OCI-LY7 (cell line): ENCODE results near the gene JCAD. TPM values are rescaled to one million over a fixed set of nuclear protein-coding genes. Genes with fewer than 3 reads are reported as not detected.

Experiments
- BruUV-seq: library from RNA; stranded (reverse); fragments of 400-500 nt; replicated peaks from 2 replicates; lab custom pipeline; 2021; lab: Mats Ljungman, UMichigan
- CTCF ChIA-PET: fragments of 300-600 bp; sonication (Branson Sonifier 250); formaldehyde crosslinking; loops from one replicate; lab custom pipeline; 2022; ENCODE audit warnings: antibody characterized with exemption; ENCODE audit not compliant: unreplicated experiment; lab: Charles Lee
- POLR2A ChIA-PET: fragments of 300-600 bp; sonication (Branson Sonifier 250); formaldehyde crosslinking; loops from one replicate; lab custom pipeline; 2022; ENCODE audit warnings: antibody characterized with exemption; lab: Charles Lee
- DNase-seq: peaks from one replicate; pipeline ENCODE4 v3.0.0-alpha.2; 2015; ENCODE audit warnings: low spot score
- H2AFZ ChIP-seq: fragments of 200-600 bp; sonication (generic), shearing (Covaris generic); 2 replicates; pipeline ENCODE4 v1.6.1; 2014; ENCODE audit warnings: mild to moderate bottlenecking, antibody characterized with exemption, low read length, moderate library complexity
- H3K27ac ChIP-seq: fragments of 200-600 bp; sonication (generic); 2 replicates; pipeline ENCODE4 v1.5.1; 2014; ENCODE audit warnings: mixed run types, low read depth, mild to moderate bottlenecking, moderate library complexity, low read length, inconsistent platforms; ENCODE audit not compliant: poor library complexity, severe bottlenecking
- H3K36me3 ChIP-seq: fragments of 200-600 bp; sonication (generic); 2 replicates; pipeline ENCODE4 v1.6.1; 2014; ENCODE audit warnings: mild to moderate bottlenecking, antibody characterized with exemption, low read length, moderate library complexity, mixed read lengths; ENCODE audit not compliant: insufficient read depth
- H3K4me1 ChIP-seq: fragments of 200-600 bp; sonication (generic); 2 replicates; pipeline ENCODE4 v1.5.1; 2014; ENCODE audit warnings: mild to moderate bottlenecking, low read length; ENCODE audit not compliant: insufficient read depth, poor library complexity, severe bottlenecking
- H3K4me2 ChIP-seq: fragments of 200-600 bp; sonication (generic); 2 replicates; pipeline ENCODE4 v1.6.1; 2014; ENCODE audit warnings: mild to moderate bottlenecking, low read length
- H3K4me3 ChIP-seq: fragments of 200-600 bp; sonication (generic); 2 replicates; pipeline ENCODE4 v1.5.1; 2014; ENCODE audit warnings: mild to moderate bottlenecking, low read depth, low read length; ENCODE audit not compliant: poor library complexity, severe bottlenecking
- H3K79me2 ChIP-seq: fragments of 200-600 bp; sonication (generic); 2 replicates; pipeline ENCODE4 v1.6.1; 2016; ENCODE audit warnings: low read depth, mild to moderate bottlenecking, low read length, moderate library complexity, mixed read lengths; ENCODE audit not compliant: insufficient read depth
- H3K9me2 ChIP-seq: fragments of 200-600 bp; sonication (generic); 2 replicates; pipeline ENCODE4 v1.6.1; 2016; ENCODE audit warnings: mild to moderate bottlenecking, low read length, mixed read lengths; ENCODE audit not compliant: insufficient read depth
- H3K9me3 ChIP-seq: fragments of 200-600 bp; sonication (generic); 2 replicates; pipeline ENCODE4 v1.6.1; 2014; ENCODE audit warnings: mild to moderate bottlenecking, mixed run types, low read length, mixed read lengths
- H4K20me1 ChIP-seq: fragments of 200-600 bp; sonication (generic); 2 replicates; pipeline ENCODE4 v1.6.1; 2014; ENCODE audit warnings: mild to moderate bottlenecking, antibody characterized with exemption, low read length, moderate library complexity, mixed read lengths; ENCODE audit not compliant: insufficient read depth
- CTCF ChIP-seq: fragments of 200-600 bp; sonication (generic); conservative IDR thresholded peaks from 2 replicates; pipeline ENCODE4 v1.5.1; 2014; ENCODE audit warnings: mild to moderate bottlenecking, antibody characterized with exemption, low read length, moderate library complexity, mixed read lengths
- EZH2phosphoT487 ChIP-seq: fragments of 200-600 bp; sonication (generic); IDR thresholded peaks from 2 replicates; pipeline ENCODE4 v1.6.1; 2018; ENCODE audit warnings: low read depth, borderline replicate concordance, mild to moderate bottlenecking, mixed run types, antibody characterized with exemption, low read length, moderate library complexity, mixed read lengths
- intact Hi-C: fragments of 100-400 bp; cut with micrococcal nuclease; formaldehyde crosslinking; loops from one replicate; pipeline ENCODE4 v1.10.0; 2022; ENCODE audit not compliant: unreplicated experiment
- total RNA-seq, 2 experiments: library from RNA; depleted of rRNA in 1 of 2; stranded (reverse); fragments of >200 nt in 1 of 2; shearing (Covaris generic) in 1 of 2; gene quantifications; 2 replicates each; pipeline ENCODE4 v1.2.3, GENCODE V29; 2014 to 2022

JCAD gene
- total RNA-seq, 2 experiments from 2014 or later, result not detected

GRCh38 chr10:30052062-30052461 is 7.3 kb downstream of the JCAD start:
- no peak overlapping the region for H2AFZ ChIP-seq
- H3K4me1 ChIP-seq, result no peaks in the 10 kb centered on the region
- H3K27ac ChIP-seq, result no peak overlapping the region
- H3K4me2 ChIP-seq, result no peak overlapping the region
- no peaks in the 10 kb centered on the region for H3K9me2 ChIP-seq
- no TSS peak for BruUV-seq
- H3K79me2 ChIP-seq, result no peaks in the 10 kb centered on the region
- DNase-seq, result no peak
- H3K4me3 ChIP-seq, result no peak overlapping the region
- intact Hi-C loops, result no loop called here
- no peaks in the 10 kb centered on the region for H3K9me3 ChIP-seq
- ChIA-PET POLR2A (no interaction called here), CTCF (no interaction called here)
- no peaks in the 10 kb centered on the region for H4K20me1 ChIP-seq
- H3K36me3 ChIP-seq, result no peaks in the 10 kb centered on the region
- no peak for TF ChIP-seq EZH2phosphoT487
- no peak for TF ChIP-seq CTCF

GRCh38 chr10:30051220-30051619 is 8.2 kb downstream of the JCAD start:
- no peak for DNase-seq
- no peak for TF ChIP-seq CTCF
- TF ChIP-seq EZH2phosphoT487, result no peak
- H3K4me2 ChIP-seq, result no peak overlapping the region
- no peaks in the 10 kb centered on the region for H3K9me2 ChIP-seq
- CTCF ChIA-PET, result no interaction called here
- no peak overlapping the region for H3K27ac ChIP-seq
- intact Hi-C loops, result no loop called here
- POLR2A ChIA-PET, result no interaction called here
- H3K9me3 ChIP-seq, result no peaks in the 10 kb centered on the region
- BruUV-seq, result no TSS peak
- no peak overlapping the region for H3K4me3 ChIP-seq
- H2AFZ ChIP-seq, result no peak overlapping the region
- no peaks in the 10 kb centered on the region for H3K79me2 ChIP-seq
- H4K20me1 ChIP-seq, result no peaks in the 10 kb centered on the region
- H3K36me3 ChIP-seq, result no peaks in the 10 kb centered on the region
- no peaks in the 10 kb centered on the region for H3K4me1 ChIP-seq

GRCh38 chr10:30050411-30050810 is 9.0 kb downstream of the JCAD start:
- H3K9me2 ChIP-seq, result no peaks in the 10 kb centered on the region
- H3K27ac ChIP-seq, result no peak overlapping the region
- no TSS peak for BruUV-seq
- H4K20me1 ChIP-seq, result no peaks in the 10 kb centered on the region
- no peaks in the 10 kb centered on the region for H3K79me2 ChIP-seq
- DNase-seq, result no peak
- POLR2A ChIA-PET, result no interaction called here
- H3K4me1 ChIP-seq, result no peaks in the 10 kb centered on the region
- H2AFZ ChIP-seq, result no peak overlapping the region
- TF ChIP-seq EZH2phosphoT487, result no peak
- no peak for TF ChIP-seq CTCF
- no peaks in the 10 kb centered on the region for H3K9me3 ChIP-seq
- no peaks in the 10 kb centered on the region for H3K36me3 ChIP-seq
- CTCF ChIA-PET, result no interaction called here
- H3K4me3 ChIP-seq, result no peak overlapping the region
- intact Hi-C loops, result no loop called here
- H3K4me2 ChIP-seq, result no peak overlapping the region
